ENCODE results near the gene MID1IP1. TPM values are rescaled to one million over a fixed set of nuclear protein-coding genes. Genes with fewer than 3 reads are reported as not detected.
A peak's percentile ranks its signal among the peaks of the same experiment; 100 is the strongest.

The MID1IP1 gene
- polyA plus RNA-seq, 1 donor, result 36.5 TPM

DNA sequence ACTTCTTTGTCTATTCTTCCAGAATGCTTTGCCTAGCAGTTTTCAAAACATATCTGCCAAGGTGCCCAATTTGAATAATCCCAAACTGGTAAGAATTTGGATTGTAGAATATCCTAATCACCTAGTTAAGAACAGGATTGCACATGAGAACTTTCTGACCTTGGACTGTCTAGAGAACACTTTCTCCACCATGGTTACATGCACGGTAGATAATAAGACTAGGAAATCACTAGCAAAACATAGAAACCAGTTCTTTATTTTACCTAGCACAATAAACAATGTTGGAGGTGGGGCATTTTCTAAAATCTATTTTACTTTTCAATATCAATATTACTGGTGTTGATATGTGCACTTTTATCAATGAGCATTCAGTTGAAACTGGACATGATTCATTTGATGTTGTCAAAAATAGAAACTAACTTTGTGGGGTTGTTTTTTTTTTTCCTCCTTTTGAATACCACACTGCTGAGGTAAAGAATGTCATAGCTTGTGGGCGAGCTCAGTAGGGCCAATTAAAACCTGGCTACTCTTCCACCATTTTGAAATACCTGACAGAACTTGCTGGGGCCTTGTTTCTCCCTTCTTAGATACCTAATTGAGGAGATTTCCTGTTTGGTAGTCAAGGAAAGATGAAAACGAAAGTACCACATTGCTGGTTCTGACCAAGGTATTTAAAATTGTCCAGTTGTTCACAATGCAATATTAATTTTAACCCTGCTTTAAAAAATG is 10.4 kb downstream of the MID1IP1 start:
- Histone ChIP-seq H3K36me3 (ENCODE audit: control insufficient read depth, insufficient read depth, low read length) (no peaks in the 10 kb centered on the region), H3K27ac (ENCODE audit: low read length) (no peak overlapping the region), H3K4me3 (ENCODE audit: low read length) (no peak overlapping the region), H3K4me1 (ENCODE audit: control insufficient read depth, insufficient read depth, low read length) (peaks cover 7% of the 10 kb centered on the region), H3K27me3 (ENCODE audit: control insufficient read depth, insufficient read depth, low read length) (no peaks in the 10 kb centered on the region), H3K9me3 (ENCODE audit: control insufficient read depth, low read depth, low read length) (no peaks in the 10 kb centered on the region)
- WGBS (ENCODE audit: insufficient coverage, low lambda C conversion rate), result no CpG with 5 or more reads among the region's 3 CpGs
- peak in 1 of 2 donors; percentile 4 for DNase-seq

DNA sequence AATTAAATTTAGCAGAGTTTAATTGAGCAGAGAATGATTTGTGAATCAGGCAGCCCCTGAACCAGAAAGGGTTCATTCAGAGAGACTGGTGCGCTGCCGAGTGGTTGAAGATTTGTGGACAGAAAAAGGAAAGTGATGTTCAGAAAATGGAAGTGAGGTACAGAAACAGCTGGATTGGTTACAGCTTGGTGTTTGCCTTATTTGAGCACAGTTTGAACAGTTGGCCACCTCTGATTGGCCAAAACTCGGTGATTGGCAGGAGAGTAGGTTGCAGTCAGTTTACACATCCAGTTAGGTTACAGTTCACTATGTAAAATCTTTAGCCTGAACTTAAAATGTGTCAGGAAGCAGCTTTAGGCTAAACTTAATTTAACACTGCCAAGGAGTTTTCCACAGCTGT is 14.9 kb downstream of the MID1IP1 start:
- no peaks in the 10 kb centered on the region for H3K36me3 ChIP-seq (ENCODE audit: control insufficient read depth, insufficient read depth, low read length)
- H3K9me3 ChIP-seq (ENCODE audit: control insufficient read depth, low read depth, low read length), result no peaks in the 10 kb centered on the region
- H3K4me3 ChIP-seq (ENCODE audit: low read length), result no peak overlapping the region
- H3K27ac ChIP-seq (ENCODE audit: low read length), result no peak overlapping the region
- no CpG with 5 or more reads among the region's 3 CpGs for WGBS (ENCODE audit: insufficient coverage, low lambda C conversion rate)
- H3K4me1 ChIP-seq (ENCODE audit: control insufficient read depth, insufficient read depth, low read length), result peaks cover 13% of the 10 kb centered on the region
- H3K27me3 ChIP-seq (ENCODE audit: control insufficient read depth, insufficient read depth, low read length), result no peaks in the 10 kb centered on the region
- no peak for DNase-seq

DNA sequence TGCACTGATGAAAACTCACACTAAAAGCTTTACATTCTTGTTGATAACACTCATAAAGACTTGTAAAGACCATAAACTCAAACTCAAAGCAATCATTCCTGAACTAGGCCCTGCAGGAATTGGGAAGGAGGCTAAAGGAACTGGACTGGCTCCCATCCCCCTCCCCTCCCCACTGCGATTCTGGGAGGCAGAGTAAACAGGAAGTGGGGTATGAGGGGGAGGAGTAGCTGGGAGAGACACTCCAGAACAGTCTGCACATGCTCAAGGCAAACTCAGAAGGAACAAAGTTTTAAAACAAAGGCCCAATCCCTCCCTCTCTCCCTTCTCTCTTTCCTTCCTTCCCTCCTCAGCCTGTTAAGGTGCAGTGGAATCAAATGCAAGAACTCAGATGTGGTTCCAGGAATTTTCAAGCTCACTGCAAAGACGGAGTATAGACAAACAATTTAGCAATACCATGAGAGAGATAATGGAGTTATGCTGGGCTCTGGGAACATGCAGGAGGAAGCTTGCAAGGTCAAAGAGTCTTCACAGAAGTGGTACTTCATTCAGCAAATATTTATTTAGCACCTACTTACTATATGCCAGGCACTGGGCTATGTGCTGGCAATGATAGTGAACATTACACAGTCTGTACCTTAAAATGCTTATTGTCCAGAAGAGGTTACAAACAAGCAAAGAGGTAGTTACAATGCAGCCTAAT is 15.9 kb downstream of the MID1IP1 start:
- peaks cover 13% of the 10 kb centered on the region for H3K4me1 ChIP-seq (ENCODE audit: control insufficient read depth, insufficient read depth, low read length)
- H3K27me3 ChIP-seq (ENCODE audit: control insufficient read depth, insufficient read depth, low read length), result no peaks in the 10 kb centered on the region
- H3K9me3 ChIP-seq (ENCODE audit: control insufficient read depth, low read depth, low read length), result no peaks in the 10 kb centered on the region
- peak overlapping the region; percentile 42 for H3K27ac ChIP-seq (ENCODE audit: low read length)
- H3K36me3 ChIP-seq (ENCODE audit: control insufficient read depth, insufficient read depth, low read length), result no peaks in the 10 kb centered on the region
- DNase-seq, result peak; percentile 26 to 35
- H3K4me3 ChIP-seq (ENCODE audit: low read length), result no peak overlapping the region
- WGBS (ENCODE audit: insufficient coverage, low lambda C conversion rate), result no CpG with 5 or more reads among the region's 2 CpGs

DNA sequence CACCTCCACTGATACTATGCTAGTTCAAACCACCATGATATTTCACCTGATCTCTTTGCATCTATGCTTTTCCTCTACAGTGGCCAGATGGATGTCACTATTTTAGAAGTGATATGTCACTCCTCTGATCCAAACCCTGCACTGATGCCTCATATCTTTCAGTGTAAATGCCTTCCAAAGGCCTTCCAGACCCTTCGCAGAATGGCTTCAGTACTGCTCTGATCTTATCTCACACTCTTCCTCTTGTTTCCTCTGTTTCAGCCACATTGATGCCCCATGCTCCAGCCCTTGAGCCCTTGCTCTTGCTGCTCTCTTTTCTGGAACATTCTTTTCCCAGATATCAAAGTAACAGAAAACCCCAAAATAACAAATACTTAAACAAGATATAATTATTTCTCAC is 17.9 kb downstream of the MID1IP1 start:
- DNase-seq, result no peak
- Histone ChIP-seq H3K4me3 (ENCODE audit: low read length) (no peak overlapping the region), H3K27ac (ENCODE audit: low read length) (no peak overlapping the region), H3K27me3 (ENCODE audit: control insufficient read depth, insufficient read depth, low read length) (no peaks in the 10 kb centered on the region), H3K9me3 (ENCODE audit: control insufficient read depth, low read depth, low read length) (no peaks in the 10 kb centered on the region), H3K36me3 (ENCODE audit: control insufficient read depth, insufficient read depth, low read length) (no peaks in the 10 kb centered on the region), H3K4me1 (ENCODE audit: control insufficient read depth, insufficient read depth, low read length) (peaks cover 13% of the 10 kb centered on the region)
- no CpG with 5 or more reads among the region's 1 CpG for WGBS (ENCODE audit: insufficient coverage, low lambda C conversion rate)

DNA sequence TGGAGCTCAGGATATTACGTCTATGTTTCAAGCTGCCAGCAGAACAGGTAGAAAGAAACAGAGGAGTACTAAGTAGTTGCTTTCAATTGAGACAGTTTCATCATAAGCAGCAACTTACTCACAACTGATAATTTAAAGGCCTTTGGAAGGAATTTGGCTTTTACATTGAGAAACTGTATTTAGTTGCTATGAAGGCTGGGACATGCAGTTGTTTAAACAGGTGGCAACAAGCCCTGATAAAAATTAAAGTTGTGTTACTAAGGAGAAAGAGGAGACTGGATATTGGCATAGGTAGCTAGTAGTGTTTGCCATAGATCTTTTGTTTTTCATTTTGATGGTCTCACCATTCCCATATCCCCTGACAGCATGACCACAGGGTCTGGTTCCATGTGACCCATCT is 18.4 kb downstream of the MID1IP1 start:
- Histone ChIP-seq H3K27ac (ENCODE audit: low read length) (no peak overlapping the region), H3K4me1 (ENCODE audit: control insufficient read depth, insufficient read depth, low read length) (peaks cover 13% of the 10 kb centered on the region), H3K4me3 (ENCODE audit: low read length) (no peak overlapping the region), H3K9me3 (ENCODE audit: control insufficient read depth, low read depth, low read length) (no peaks in the 10 kb centered on the region), H3K27me3 (ENCODE audit: control insufficient read depth, insufficient read depth, low read length) (no peaks in the 10 kb centered on the region), H3K36me3 (ENCODE audit: control insufficient read depth, insufficient read depth, low read length) (no peaks in the 10 kb centered on the region)
- no CpG with 5 or more reads among the region's 1 CpG for WGBS (ENCODE audit: insufficient coverage, low lambda C conversion rate)
- no peak for DNase-seq

DNA sequence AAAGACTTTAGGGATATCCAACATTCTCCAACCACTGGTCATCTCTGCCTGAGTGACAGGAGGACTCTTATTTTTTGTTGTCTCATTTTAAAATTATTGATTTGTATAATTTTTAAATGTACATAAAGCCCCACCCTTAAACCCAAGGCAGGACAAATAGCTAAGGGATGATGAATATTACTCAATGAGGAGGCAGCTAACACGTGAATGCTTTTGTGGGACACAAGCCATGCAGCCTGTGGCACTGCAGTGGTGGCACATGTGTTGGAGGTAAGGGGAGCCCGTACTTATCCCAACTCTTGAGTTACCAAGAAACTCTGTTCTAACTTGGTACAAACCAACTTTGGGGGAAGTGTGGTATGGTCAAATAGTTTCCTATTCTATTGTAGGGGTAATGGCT is 19.5 kb downstream of the MID1IP1 start:
- no peak overlapping the region for H3K4me3 ChIP-seq (ENCODE audit: low read length)
- DNase-seq, result no peak
- WGBS (ENCODE audit: insufficient coverage, low lambda C conversion rate), result no CpG with 5 or more reads among the region's 2 CpGs

DNA sequence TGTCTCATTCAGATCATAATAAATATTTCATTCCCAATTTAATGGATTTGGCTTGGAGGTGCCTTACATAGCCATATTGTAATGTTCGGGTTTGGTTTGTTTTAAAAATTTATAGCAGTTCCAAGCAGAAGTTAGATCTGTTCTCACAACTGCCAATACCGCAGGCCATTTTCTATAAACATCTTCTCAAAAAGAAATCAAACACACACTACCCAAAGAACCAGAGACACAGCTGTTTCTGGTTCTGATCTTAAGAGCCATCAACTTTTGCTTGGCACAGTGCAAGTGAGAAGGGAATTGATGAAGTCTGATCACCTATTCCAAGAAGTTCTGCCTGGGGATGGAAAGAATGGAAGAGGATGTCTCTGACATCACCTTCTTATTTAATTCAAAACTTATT is 22.9 kb downstream of the MID1IP1 start:
- no peaks in the 10 kb centered on the region for H3K4me1 ChIP-seq (ENCODE audit: control insufficient read depth, insufficient read depth, low read length)
- no peak overlapping the region for H3K27ac ChIP-seq (ENCODE audit: low read length)
- H3K9me3 ChIP-seq (ENCODE audit: control insufficient read depth, low read depth, low read length), result no peaks in the 10 kb centered on the region
- DNase-seq, result no peak
- no peaks in the 10 kb centered on the region for H3K36me3 ChIP-seq (ENCODE audit: control insufficient read depth, insufficient read depth, low read length)
- H3K4me3 ChIP-seq (ENCODE audit: low read length), result no peak overlapping the region
- no CpG with 5 or more reads among the region's 2 CpGs for WGBS (ENCODE audit: insufficient coverage, low lambda C conversion rate)
- no peaks in the 10 kb centered on the region for H3K27me3 ChIP-seq (ENCODE audit: control insufficient read depth, insufficient read depth, low read length)

More for the DNA sequence above, 19.5 kb downstream of the MID1IP1 start:
- H3K27me3 ChIP-seq (ENCODE audit: control insufficient read depth, insufficient read depth, low read length), result no peaks in the 10 kb centered on the region
- no peak overlapping the region for H3K27ac ChIP-seq (ENCODE audit: low read length)
- H3K36me3 ChIP-seq (ENCODE audit: control insufficient read depth, insufficient read depth, low read length), result no peaks in the 10 kb centered on the region
- H3K4me1 ChIP-seq (ENCODE audit: control insufficient read depth, insufficient read depth, low read length), result peaks cover 13% of the 10 kb centered on the region
- no peaks in the 10 kb centered on the region for H3K9me3 ChIP-seq (ENCODE audit: control insufficient read depth, low read depth, low read length)

DNA sequence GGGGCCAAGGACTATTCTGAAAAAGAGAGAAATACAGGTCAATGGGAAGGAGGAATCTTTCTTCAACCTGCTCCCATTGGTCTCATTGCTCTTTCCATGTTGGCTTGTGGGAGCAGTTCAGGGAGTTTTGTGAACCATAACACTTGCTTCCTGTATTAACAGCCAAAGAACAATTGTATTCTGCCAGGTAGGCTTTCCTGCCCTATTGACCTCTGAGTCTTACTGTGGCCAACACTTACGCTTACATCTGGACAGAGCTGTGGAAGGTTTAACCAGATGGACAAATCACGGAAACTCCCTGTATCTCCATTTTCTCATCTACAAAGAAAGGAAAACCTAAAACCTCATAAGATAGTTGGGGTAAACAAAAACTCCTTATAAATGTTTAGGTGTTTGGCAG is 30.7 kb downstream of the MID1IP1 start:
- Histone ChIP-seq H3K4me1 (ENCODE audit: control insufficient read depth, insufficient read depth, low read length) (no peaks in the 10 kb centered on the region), H3K36me3 (ENCODE audit: control insufficient read depth, insufficient read depth, low read length) (no peaks in the 10 kb centered on the region), H3K27me3 (ENCODE audit: control insufficient read depth, insufficient read depth, low read length) (no peaks in the 10 kb centered on the region), H3K9me3 (ENCODE audit: control insufficient read depth, low read depth, low read length) (no peaks in the 10 kb centered on the region), H3K27ac (ENCODE audit: low read length) (no peak overlapping the region), H3K4me3 (ENCODE audit: low read length) (no peak overlapping the region)
- WGBS (ENCODE audit: insufficient coverage, low lambda C conversion rate), result no CpG with 5 or more reads among the region's 2 CpGs
- DNase-seq, result no peak

DNA sequence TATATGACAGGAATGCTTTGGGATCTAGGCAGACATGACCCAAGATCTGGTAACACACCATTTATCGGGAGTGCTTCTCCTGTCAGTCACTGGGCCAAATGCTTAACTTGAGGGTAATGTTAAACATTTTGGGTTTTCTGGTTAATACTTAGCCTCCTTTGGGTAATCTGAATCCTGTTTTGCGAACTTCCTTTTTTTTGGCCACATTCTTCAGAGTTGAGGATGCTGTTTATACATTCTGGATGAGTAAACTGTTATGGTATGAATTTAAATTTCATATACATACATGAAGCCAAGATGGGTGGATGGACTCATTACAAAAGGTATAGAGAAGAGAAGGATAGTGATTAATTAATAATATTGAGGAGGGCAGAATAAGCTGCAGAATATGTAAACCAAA is 36.1 kb downstream of the MID1IP1 start:
- H3K27ac ChIP-seq (ENCODE audit: low read length), result no peak overlapping the region
- no peaks in the 10 kb centered on the region for H3K9me3 ChIP-seq (ENCODE audit: control insufficient read depth, low read depth, low read length)
- H3K4me3 ChIP-seq (ENCODE audit: low read length), result no peak overlapping the region
- no peaks in the 10 kb centered on the region for H3K36me3 ChIP-seq (ENCODE audit: control insufficient read depth, insufficient read depth, low read length)
- H3K4me1 ChIP-seq (ENCODE audit: control insufficient read depth, insufficient read depth, low read length), result peaks cover 8% of the 10 kb centered on the region
- DNase-seq, result no peak
- no peaks in the 10 kb centered on the region for H3K27me3 ChIP-seq (ENCODE audit: control insufficient read depth, insufficient read depth, low read length)
- WGBS (ENCODE audit: insufficient coverage, low lambda C conversion rate), result no CpG with 5 or more reads among the region's 2 CpGs

DNA sequence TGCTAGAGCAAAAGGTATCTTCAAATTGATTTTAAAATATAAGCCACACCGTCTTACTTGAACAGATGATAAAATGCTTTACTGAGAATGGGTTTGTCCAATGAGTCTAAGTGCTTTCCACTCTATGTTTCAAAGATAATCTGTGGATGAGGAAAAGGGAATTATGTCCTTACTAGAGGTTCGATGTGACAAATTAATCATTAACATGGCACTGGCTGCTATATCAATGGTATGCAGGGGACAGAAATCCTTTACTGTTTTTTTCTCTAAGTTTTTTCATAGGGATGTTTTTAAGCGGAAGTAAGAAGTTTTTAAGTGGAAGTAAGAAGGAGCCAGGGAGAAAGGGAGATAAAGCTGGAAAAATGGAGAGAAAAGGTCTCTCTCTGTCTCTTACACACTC is 38.0 kb downstream of the MID1IP1 start:
- H3K36me3 ChIP-seq (ENCODE audit: control insufficient read depth, insufficient read depth, low read length), result no peaks in the 10 kb centered on the region

More for the DNA sequence above, 38.0 kb downstream of the MID1IP1 start:
- Histone ChIP-seq H3K27me3 (ENCODE audit: control insufficient read depth, insufficient read depth, low read length) (no peaks in the 10 kb centered on the region), H3K4me3 (ENCODE audit: low read length) (no peak overlapping the region), H3K4me1 (ENCODE audit: control insufficient read depth, insufficient read depth, low read length) (peaks cover 8% of the 10 kb centered on the region), H3K9me3 (ENCODE audit: control insufficient read depth, low read depth, low read length) (no peaks in the 10 kb centered on the region), H3K27ac (ENCODE audit: low read length) (peak overlapping the region; percentile 56)
- DNase-seq, result peak; percentile 18 to 66
- no CpG with 5 or more reads among the region's 3 CpGs for WGBS (ENCODE audit: insufficient coverage, low lambda C conversion rate)
